Fibroblast of villous mesenchyme (primary cell): Measurements from ENCODE around the gene TRPC6. TPM values are rescaled to one million over a fixed set of nuclear protein-coding genes. Genes with fewer than 3 reads are reported as not detected.
A peak's percentile ranks its signal among the peaks of the same experiment; 100 is the strongest.

Experiments used
- DNase-seq: peaks from one replicate; pipeline ENCODE4 v3.0.0-alpha.2; 2010; ENCODE audit warnings: low read depth
- H3K4me3 ChIP-seq: 2 replicates; pipeline ENCODE4 v1.5.1; 2011; ENCODE audit warnings: low read depth, mild to moderate bottlenecking, low read length
- CTCF ChIP-seq: IDR thresholded peaks from 2 replicates; pipeline ENCODE4 v1.5.1; 2012; ENCODE audit warnings: low read depth, mild to moderate bottlenecking, low read length; ENCODE audit not compliant: insufficient read depth
- total RNA-seq: library from RNA; depleted of rRNA; stranded (reverse); fragments of >200 nt; gene quantifications from 2 replicates; pipeline ENCODE4 v1.2.3, GENCODE V29; 2012

Gene TRPC6
- 26.4 and 35.8 TPM in 2 replicates for total RNA-seq

GRCh38 chr11:101583251-101584128 is at the start of gene TRPC6:
TSS of gene TRPC6 (minus strand) at chr11:101584007. CDS start at chr11:101583503, 504 bp downstream.
- H3K4me3 ChIP-seq, result peak within 1 kb of the TSS; percentile 62
- no peak for TF ChIP-seq CTCF
- peak; percentile 66 for DNase-seq

GRCh38 chr11:101620026-101620425 is 36.2 kb upstream of the TRPC6 start:
- TF ChIP-seq CTCF, result no peak
- DNase-seq, result no peak
- H3K4me3 ChIP-seq, result no peak overlapping the region

- no peak for TF ChIP-seq CTCF
- no peak overlapping the region for H3K4me3 ChIP-seq
- DNase-seq, result peak; percentile 65
Measured at GRCh38 chr11:101618709-101619108, 34.9 kb upstream of the TRPC6 start.

GRCh38 chr11:101617735-101618332 is 34.0 kb upstream of the TRPC6 start:
- no peak for DNase-seq
- H3K4me3 ChIP-seq, result no peak overlapping the region
- no peak for TF ChIP-seq CTCF

GRCh38 chr11:101612481-101612880 is 28.7 kb upstream of the TRPC6 start:
- no peak overlapping the region for H3K4me3 ChIP-seq
- no peak for TF ChIP-seq CTCF
- DNase-seq, result no peak

- no peak for DNase-seq
- TF ChIP-seq CTCF, result no peak
- H3K4me3 ChIP-seq, result no peak overlapping the region
Measured at GRCh38 chr11:101600924-101601323, 17.1 kb upstream of the TRPC6 start.
